Measurements from ENCODE around the gene ALOX5. TPM values are rescaled to one million over a fixed set of nuclear protein-coding genes. Genes with fewer than 3 reads are reported as not detected.
A peak's percentile ranks its signal among the peaks of the same experiment; 100 is the strongest.

The ALOX5 gene
- polyA plus RNA-seq, 1 of the 3 experiments (the other 2 are of a cell fraction), result not detected

GRCh38 chr10:45464958-45465567 lies 91.0 kb downstream of the ALOX5 start:
- no peaks in the 10 kb centered on the region for H3F3A ChIP-seq (replicated peaks; ENCODE audit: insufficient read depth)
- H3K9me3 ChIP-seq, result no peaks in the 10 kb centered on the region
- H2AFZ ChIP-seq (ENCODE audit: low read depth), result no peak overlapping the region
- CTCF ChIA-PET, result interaction anchor here (0.5 to 2.1 kb wide), 43 partner anchors 9 to 541 kb away, joined by 3 to 32 read pairs (median 4); partner anchors contain the start of gene ZFAND4
- no peak for TF ChIP-seq FOXM1 (IDR thresholded peaks at IDR 0.05; ENCODE audit: low read depth)
- TF ChIP-seq IRF3 (IDR thresholded peaks at IDR 0.05; ENCODE audit: low read depth, low read length), result no peak
- no peak for TF ChIP-seq USF1 (IDR thresholded peaks at IDR 0.05; ENCODE audit: borderline replicate concordance, low read depth)
- TF ChIP-seq SIN3A (IDR thresholded peaks at IDR 0.05; ENCODE audit: borderline replicate concordance, low read depth, low read length), result no peak
- TF ChIP-seq RAD21 (IDR thresholded peaks at IDR 0.05; ENCODE audit: low read length), result peak; percentile 98
- TF ChIP-seq POLR2AphosphoS5 (IDR thresholded peaks at IDR 0.05; ENCODE audit: low read depth, low read length), result no peak
- TF ChIP-seq SMC3 (IDR thresholded peaks at IDR 0.05; ENCODE audit: low read depth, low read length), result peak; percentile 92
- TF ChIP-seq JUND (IDR thresholded peaks at IDR 0.05), result no peak
- TF ChIP-seq CHD2 (IDR thresholded peaks at IDR 0.05; ENCODE audit: low read length, partially characterized antibody), result no peak
- no peak for TF ChIP-seq PBX3 (IDR thresholded peaks at IDR 0.05)
- TF ChIP-seq YY1 (IDR thresholded peaks at IDR 0.05; ENCODE audit: low read depth), result no peak
- no peak for TF ChIP-seq NFIC (IDR thresholded peaks at IDR 0.05; ENCODE audit: borderline replicate concordance)
- no peak for TF ChIP-seq FOXJ3 (CRISPR knock-in tag; IDR thresholded peaks at IDR 0.05)
- TF ChIP-seq ELF1 (IDR thresholded peaks at IDR 0.05), result no peak
- no peak for TF ChIP-seq EP300 (IDR thresholded peaks at IDR 0.05; ENCODE audit: borderline replicate concordance in 1 of 2, low read depth in 1 of 2, low read length in 1 of 2)
- no peak for TF ChIP-seq TEAD4 (IDR thresholded peaks at IDR 0.05; ENCODE audit: borderline replicate concordance, insufficient read depth)
- TF ChIP-seq USF2 (IDR thresholded peaks at IDR 0.05; ENCODE audit: borderline replicate concordance, low read depth, low read length), result no peak
- TF ChIP-seq MAX (IDR thresholded peaks at IDR 0.05; ENCODE audit: low read depth), result no peak
- TF ChIP-seq TCF12 (IDR thresholded peaks at IDR 0.05), result no peak
- no peak for TF ChIP-seq ZBTB33 (IDR thresholded peaks at IDR 0.05; ENCODE audit: borderline replicate concordance, low read depth)
- no peak for TF ChIP-seq NRF1 (IDR thresholded peaks at IDR 0.05; ENCODE audit: low read depth, low read length)
- no peak for TF ChIP-seq MEF2A (IDR thresholded peaks at IDR 0.05; ENCODE audit: borderline replicate concordance, low read depth)
- peak; percentile 16; the same call in 1 of the 2 replicates for TF ChIP-seq RCOR1 (IDR thresholded peaks at IDR 0.05; ENCODE audit: low read length)
- TF ChIP-seq CTCF (IDR thresholded peaks at IDR 0.05), result peak; percentile 96
- peaks cover 0 to 13% of the 10 kb centered on the region in 2 experiments; a peak in 1 of 4 replicates for H3K4me1 ChIP-seq (ENCODE audit: control insufficient read depth in 1 of 2, insufficient read depth in 2 of 2, low read depth in 1 of 2, low read length in 1 of 2)
- no peaks in the 10 kb centered on the region for H3K9me2 ChIP-seq
- H3K4me3 ChIP-seq (ENCODE audit: low read depth in 2 of 2, low read length in 1 of 2), result no peak overlapping the region; a peak in 1 of 4 replicates
- H3K9ac ChIP-seq, result no peak overlapping the region
- no peaks in the 10 kb centered on the region for H4K20me1 ChIP-seq (ENCODE audit: insufficient read depth)
- H3K27ac ChIP-seq (ENCODE audit: low read depth in 2 of 2, low read length in 1 of 2), result no peak overlapping the region
- H3K27me3 ChIP-seq (ENCODE audit: insufficient read depth), result no peaks in the 10 kb centered on the region
- POLR2A ChIA-PET, result no interaction called here
- peak; percentile 88 for DNase-seq
- H3K36me3 ChIP-seq (replicated peaks in 1 of 2; ENCODE audit: control insufficient read depth in 1 of 2, insufficient read depth in 2 of 2, low read length in 1 of 2), result peaks cover 0 to 9% of the 10 kb centered on the region in 2 experiments
- no peaks in the 10 kb centered on the region for H3K79me2 ChIP-seq (ENCODE audit: insufficient read depth)
- WGBS (ENCODE audit: low lambda C conversion rate), result 25% methylated on average over 6 of the region's 6 CpGs
- no peak overlapping the region for H3K4me2 ChIP-seq

Data from SK-N-SH (cell line).